DND-41 (cell line): Measurements from ENCODE around the gene PIGZ.

ENCODE experiments used
- ATAC-seq: fragments of 200-7000 bp; cut with Tn5 transposase; 3 replicates; pipeline ENCODE4 v1.9.1; 2021; ENCODE audit warnings: low read depth; ENCODE audit not compliant: insufficient read depth
- DNase-seq: peaks from one replicate; pipeline ENCODE4 v3.0.0-alpha.2; 2020
- H2AFZ ChIP-seq: 2 replicates; pipeline ENCODE4 v1.6.0; 2012; ENCODE audit warnings: low read depth, low read length
- H3K27ac ChIP-seq: 2 replicates; pipeline ENCODE4 v1.5.1; 2012; ENCODE audit warnings: low read length, inconsistent platforms
- H3K27me3 ChIP-seq: fragments of 200-600 bp; sonication (generic); 2 replicates; pipeline ENCODE4 v1.6.0; 2012; ENCODE audit warnings: low read length, mild to moderate bottlenecking, inconsistent platforms; ENCODE audit not compliant: insufficient read depth, poor library complexity
- H3K36me3 ChIP-seq: 2 replicates; pipeline ENCODE4 v1.5.1; 2012; ENCODE audit warnings: low read length, inconsistent platforms; ENCODE audit not compliant: insufficient read depth
- H3K4me1 ChIP-seq: 2 replicates; pipeline ENCODE4 v1.5.1; 2012; ENCODE audit warnings: mild to moderate bottlenecking, low read length; ENCODE audit not compliant: insufficient read depth
- H3K4me2 ChIP-seq: 2 replicates; pipeline ENCODE4 v1.6.0; 2012; ENCODE audit warnings: mild to moderate bottlenecking, moderate library complexity, low read length, inconsistent platforms; ENCODE audit not compliant: insufficient read depth
- H3K4me3 ChIP-seq, 2 experiments: fragments of 200-600 bp in 1 of 2; shearing (Covaris generic) in 1 of 2; 2 replicates each; pipeline ENCODE4 v1.5.1; 2012 to 2016; ENCODE audit warnings: inconsistent platforms in 2 of 2, low read length in 2 of 2, mild to moderate bottlenecking in 2 of 2, low read depth in 1 of 2, moderate library complexity in 1 of 2
- H3K79me2 ChIP-seq: 2 replicates; pipeline ENCODE4 v1.6.0; 2012; ENCODE audit warnings: low read length, inconsistent platforms; ENCODE audit not compliant: insufficient read depth
- H3K9ac ChIP-seq: 2 replicates; pipeline ENCODE4 v1.6.0; 2012; ENCODE audit warnings: low read depth, mild to moderate bottlenecking, inconsistent platforms, low read length, moderate library complexity
- H3K9me3 ChIP-seq: 2 replicates; pipeline ENCODE4 v1.5.1; 2012; ENCODE audit warnings: low read length, moderate library complexity, mild to moderate bottlenecking, inconsistent platforms; ENCODE audit not compliant: insufficient read depth, severe bottlenecking
- H4K20me1 ChIP-seq: 2 replicates; pipeline ENCODE4 v1.6.0; 2012; ENCODE audit warnings: low read length; ENCODE audit not compliant: insufficient read depth
- EZH2 ChIP-seq: IDR thresholded peaks from 3 replicates; pipeline ENCODE4 v1.6.1; 2012; ENCODE audit warnings: borderline replicate concordance, low read depth, mild to moderate bottlenecking, moderate library complexity, low read length, inconsistent platforms; ENCODE audit not compliant: severe bottlenecking
- TF ChIP-seq, protein P1 (sequence below): IDR thresholded peaks from 2 replicates; pipeline ENCODE4 v1.5.1; 2012; ENCODE audit warnings: borderline replicate concordance, low read length, moderate library complexity, mild to moderate bottlenecking; ENCODE audit not compliant: poor library complexity, severe bottlenecking; ENCODE audit errors: extremely low read depth

Gene PIGZ

DNA sequence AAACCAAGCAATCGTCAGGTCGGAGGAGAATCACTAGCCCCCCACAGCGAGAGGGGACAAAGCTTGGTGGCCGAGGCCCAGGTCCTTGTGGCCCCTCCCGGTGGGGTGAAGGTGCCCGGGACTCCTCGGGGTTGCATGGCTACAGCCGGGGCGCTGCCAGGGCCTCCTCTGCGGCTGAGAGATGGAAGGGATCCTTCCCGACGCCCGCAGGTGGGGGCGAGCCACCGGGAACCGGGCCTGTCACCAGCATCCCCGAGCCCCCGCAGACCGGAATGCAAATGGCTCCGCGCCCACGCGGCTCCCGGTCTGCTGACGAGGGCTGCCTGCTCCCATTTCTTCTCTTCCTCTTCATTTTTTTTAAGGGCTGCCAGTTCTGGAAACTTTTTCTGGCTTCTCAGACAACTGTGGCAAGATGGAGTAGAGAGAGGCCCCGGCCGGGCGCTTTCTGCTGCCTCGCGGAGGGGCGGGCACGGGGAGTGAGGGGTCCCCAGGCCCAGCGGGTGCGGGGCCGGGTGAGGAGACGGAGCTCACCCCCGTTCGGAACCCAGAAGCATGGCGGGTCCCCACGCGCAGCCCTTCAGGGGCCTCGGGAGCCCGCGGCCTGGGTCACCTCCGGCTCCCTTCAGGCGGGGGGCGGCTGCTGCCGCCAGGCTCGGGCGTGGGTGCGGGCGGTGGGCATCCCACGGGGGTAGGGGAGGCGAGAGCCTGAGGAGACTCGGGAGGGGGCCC is 33.5 kb upstream of the PIGZ start:
- Histone ChIP-seq H3K79me2 (no peaks in the 10 kb centered on the region), H3K4me2 (0 out of 2 replicates have a peak overlapping the region, but pooled peaks have one; percentile 80), H4K20me1 (no peaks in the 10 kb centered on the region), H3K27me3 (no peaks in the 10 kb centered on the region), H3K4me1 (peaks cover 12% of the 10 kb centered on the region), H3K4me3 (no peak overlapping the region), H3K36me3 (no peaks in the 10 kb centered on the region), H3K27ac (no peak overlapping the region), H3K9me3 (no peaks in the 10 kb centered on the region), H3K9ac (no peak overlapping the region), H2AFZ (no peak overlapping the region)
- no peak for TF ChIP-seq EZH2
- TF ChIP-seq, protein P1, sequence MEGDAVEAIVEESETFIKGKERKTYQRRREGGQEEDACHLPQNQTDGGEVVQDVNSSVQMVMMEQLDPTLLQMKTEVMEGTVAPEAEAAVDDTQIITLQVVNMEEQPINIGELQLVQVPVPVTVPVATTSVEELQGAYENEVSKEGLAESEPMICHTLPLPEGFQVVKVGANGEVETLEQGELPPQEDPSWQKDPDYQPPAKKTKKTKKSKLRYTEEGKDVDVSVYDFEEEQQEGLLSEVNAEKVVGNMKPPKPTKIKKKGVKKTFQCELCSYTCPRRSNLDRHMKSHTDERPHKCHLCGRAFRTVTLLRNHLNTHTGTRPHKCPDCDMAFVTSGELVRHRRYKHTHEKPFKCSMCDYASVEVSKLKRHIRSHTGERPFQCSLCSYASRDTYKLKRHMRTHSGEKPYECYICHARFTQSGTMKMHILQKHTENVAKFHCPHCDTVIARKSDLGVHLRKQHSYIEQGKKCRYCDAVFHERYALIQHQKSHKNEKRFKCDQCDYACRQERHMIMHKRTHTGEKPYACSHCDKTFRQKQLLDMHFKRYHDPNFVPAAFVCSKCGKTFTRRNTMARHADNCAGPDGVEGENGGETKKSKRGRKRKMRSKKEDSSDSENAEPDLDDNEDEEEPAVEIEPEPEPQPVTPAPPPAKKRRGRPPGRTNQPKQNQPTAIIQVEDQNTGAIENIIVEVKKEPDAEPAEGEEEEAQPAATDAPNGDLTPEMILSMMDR, result no peak
- ATAC-seq (no peak), DNase-seq (no peak)

DNA sequence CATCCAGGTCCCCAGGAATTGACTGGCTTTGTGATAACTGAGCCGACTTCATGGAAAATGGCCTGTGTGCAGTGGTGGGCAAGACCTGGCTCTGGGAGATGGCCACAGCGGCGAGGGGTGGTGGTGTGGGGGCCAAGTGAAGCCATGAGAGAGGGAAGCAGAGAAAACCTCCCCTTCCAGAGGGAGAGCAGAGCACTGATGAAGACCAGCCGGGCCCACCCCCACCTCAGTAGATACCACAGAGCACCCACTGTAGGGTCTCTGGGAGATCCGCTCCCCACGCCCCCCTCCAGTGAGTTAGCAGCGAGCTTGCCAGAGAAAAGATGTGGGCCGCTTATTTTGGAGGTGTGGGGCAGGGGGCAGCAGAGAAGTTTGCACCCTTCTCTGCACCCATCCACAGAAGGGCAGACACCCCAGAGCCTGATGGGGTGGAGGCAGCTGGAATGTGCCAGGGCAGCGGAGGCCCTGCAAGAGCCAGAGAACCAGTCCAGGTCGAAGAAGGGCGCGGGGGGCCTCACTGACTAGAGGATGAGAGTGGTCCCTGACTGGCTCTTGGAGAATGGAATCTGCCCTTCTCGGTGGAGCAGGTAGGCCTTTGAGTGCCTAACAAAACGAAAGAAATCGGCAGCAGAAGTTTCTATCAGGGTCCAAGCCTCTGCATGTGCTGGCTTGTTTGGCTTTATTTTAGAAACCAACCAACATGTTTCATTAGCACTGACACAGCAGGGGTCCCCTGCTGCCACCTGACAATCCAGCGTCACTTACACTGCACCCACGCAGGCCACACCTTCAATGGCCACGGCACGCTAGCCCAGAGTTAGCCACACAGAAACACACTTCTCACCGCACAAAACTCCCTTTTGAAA is 32.7 kb upstream of the PIGZ start:
- no peak overlapping the region for H3K4me2 ChIP-seq
- DNase-seq (no peak), ATAC-seq (no peak)
- no peak overlapping the region for H3K27ac ChIP-seq
- H3K27me3 ChIP-seq, result no peaks in the 10 kb centered on the region
- no peaks in the 10 kb centered on the region for H4K20me1 ChIP-seq
- TF ChIP-seq, protein P1, result no peak
- no peak for TF ChIP-seq EZH2
- H3K36me3 ChIP-seq, result no peaks in the 10 kb centered on the region
- no peak overlapping the region for H2AFZ ChIP-seq
- no peaks in the 10 kb centered on the region for H3K9me3 ChIP-seq
- H3K79me2 ChIP-seq, result no peaks in the 10 kb centered on the region
- H3K4me1 ChIP-seq, result peaks cover 12% of the 10 kb centered on the region
- H3K4me3 ChIP-seq, result no peak overlapping the region
- no peak overlapping the region for H3K9ac ChIP-seq

DNA sequence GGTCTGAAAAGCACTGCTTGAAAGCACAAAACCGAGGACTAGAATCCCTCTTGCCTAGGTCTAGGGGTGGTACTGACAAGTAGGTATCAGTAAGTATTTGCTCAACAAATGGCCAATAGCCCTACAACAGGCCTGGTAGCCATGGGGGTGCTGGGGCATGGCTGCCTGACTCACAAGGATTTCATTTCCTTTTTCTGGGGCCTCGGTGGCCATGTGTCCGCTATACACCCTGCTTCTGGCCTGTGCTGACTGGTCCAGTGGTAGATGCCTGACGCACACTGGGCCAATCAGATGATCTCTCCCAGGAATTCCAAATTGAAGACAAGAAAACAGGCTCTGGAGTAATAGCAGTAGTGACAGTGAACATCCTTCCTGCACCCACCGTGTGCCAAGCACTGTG is 31.6 kb upstream of the PIGZ start:
- Histone ChIP-seq H2AFZ (no peak overlapping the region), H3K4me2 (no peak overlapping the region), H3K9me3 (no peaks in the 10 kb centered on the region), H3K36me3 (no peaks in the 10 kb centered on the region), H3K9ac (no peak overlapping the region), H3K79me2 (no peaks in the 10 kb centered on the region), H3K4me1 (peaks cover 12% of the 10 kb centered on the region), H3K27me3 (no peaks in the 10 kb centered on the region), H3K27ac (no peak overlapping the region), H4K20me1 (no peaks in the 10 kb centered on the region), H3K4me3 (no peak overlapping the region)
- no peak for TF ChIP-seq EZH2
- TF ChIP-seq, protein P1, result no peak
- DNase-seq, result no peak
- no peak for ATAC-seq
